PC-9 (cell line): Measurements from ENCODE around the gene SIK3.

Experiments used
- EZH2 ChIP-seq: fragments of 200-600 bp; sonication (generic); IDR thresholded peaks from 2 replicates; pipeline ENCODE4 v1.8.0; 2017; ENCODE audit warnings: antibody characterized with exemption, low read depth
- TF ChIP-seq, protein P1 (sequence below): fragments of 200-600 bp; sonication (generic); conservative IDR thresholded peaks from 2 replicates; pipeline ENCODE4 v1.6.1; 2017; ENCODE audit warnings: mixed run types, antibody characterized with exemption, mild to moderate bottlenecking, moderate library complexity

DNA sequence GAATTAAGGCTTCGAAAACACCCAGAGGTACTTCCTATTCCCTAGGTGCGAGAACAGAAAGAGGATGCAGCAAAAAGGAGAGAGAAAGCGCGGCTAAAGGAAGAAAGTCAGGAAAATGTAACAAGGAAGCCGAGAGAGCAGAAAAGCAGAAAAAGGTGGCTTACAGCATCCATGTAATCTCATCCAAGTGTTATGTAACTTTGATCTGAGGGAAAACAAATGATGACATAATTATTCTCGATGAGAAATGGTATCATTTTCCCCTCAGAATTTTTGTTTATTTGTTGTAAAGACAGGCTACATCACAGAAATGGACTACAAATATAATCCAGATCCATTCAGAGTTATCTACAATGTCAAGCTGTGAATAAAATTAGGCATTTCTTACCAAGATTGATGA, 191.7 kb downstream of the SIK3 start:
- TF ChIP-seq, protein P1, sequence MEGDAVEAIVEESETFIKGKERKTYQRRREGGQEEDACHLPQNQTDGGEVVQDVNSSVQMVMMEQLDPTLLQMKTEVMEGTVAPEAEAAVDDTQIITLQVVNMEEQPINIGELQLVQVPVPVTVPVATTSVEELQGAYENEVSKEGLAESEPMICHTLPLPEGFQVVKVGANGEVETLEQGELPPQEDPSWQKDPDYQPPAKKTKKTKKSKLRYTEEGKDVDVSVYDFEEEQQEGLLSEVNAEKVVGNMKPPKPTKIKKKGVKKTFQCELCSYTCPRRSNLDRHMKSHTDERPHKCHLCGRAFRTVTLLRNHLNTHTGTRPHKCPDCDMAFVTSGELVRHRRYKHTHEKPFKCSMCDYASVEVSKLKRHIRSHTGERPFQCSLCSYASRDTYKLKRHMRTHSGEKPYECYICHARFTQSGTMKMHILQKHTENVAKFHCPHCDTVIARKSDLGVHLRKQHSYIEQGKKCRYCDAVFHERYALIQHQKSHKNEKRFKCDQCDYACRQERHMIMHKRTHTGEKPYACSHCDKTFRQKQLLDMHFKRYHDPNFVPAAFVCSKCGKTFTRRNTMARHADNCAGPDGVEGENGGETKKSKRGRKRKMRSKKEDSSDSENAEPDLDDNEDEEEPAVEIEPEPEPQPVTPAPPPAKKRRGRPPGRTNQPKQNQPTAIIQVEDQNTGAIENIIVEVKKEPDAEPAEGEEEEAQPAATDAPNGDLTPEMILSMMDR, result no peak
- no peak for TF ChIP-seq EZH2
